ENCODE data around the gene RPTOR. TPM values are rescaled to one million over a fixed set of nuclear protein-coding genes. Genes with fewer than 3 reads are reported as not detected.
"Not testable (repeated sequence)": the region's sequence is repeated elsewhere in the genome, so short reads cannot be mapped to it uniquely, and the experiment has no call there.

Gene RPTOR
- 63.5 and 66.7 TPM in 2 replicates for total RNA-seq

- Mint-ChIP-seq H3K9me3 (no peaks in the 10 kb centered on the region), H3K4me3 (peak within 1 kb of the TSS; percentile 93), H3K27ac (peak within 1 kb of the TSS; percentile 94), H3K4me1 (ENCODE audit: low read depth) (peaks cover 32% of the 10 kb centered on the region), H3K36me3 (ENCODE audit: low read depth) (peaks cover 2% of the 10 kb centered on the region), H3K27me3 (ENCODE audit: insufficient read depth) (peaks cover 5% of the 10 kb centered on the region)
- DNase-seq (ENCODE audit: low spot score): peak; percentile 85
- intact Hi-C loops (cut with micrococcal nuclease): loop anchor here (2.0 to 5.0 kb wide), 2 partner anchors 68 to 90 kb away; partner anchors contain the start of gene NPTX1
Measured at GRCh38 chr17:80544655-80545498, at the start of gene RPTOR. TSS of gene RPTOR (plus strand) at chr17:80544838. CDS start at chr17:80545630, 792 bp downstream.

GRCh38 chr17:80497726-80498241 lies 46.9 kb upstream of the RPTOR start:
- no peak overlapping the region for H3K27ac Mint-ChIP-seq
- H3K9me3 Mint-ChIP-seq: no peaks in the 10 kb centered on the region
- H3K4me1 Mint-ChIP-seq (ENCODE audit: low read depth): peaks cover 11% of the 10 kb centered on the region
- intact Hi-C loops (cut with micrococcal nuclease): no loop called here
- H3K36me3 Mint-ChIP-seq (ENCODE audit: low read depth): no peaks in the 10 kb centered on the region
- no peak for DNase-seq (ENCODE audit: low spot score)
- H3K27me3 Mint-ChIP-seq (ENCODE audit: insufficient read depth): peaks cover 21% of the 10 kb centered on the region
- H3K4me3 Mint-ChIP-seq: no peak overlapping the region

- Mint-ChIP-seq H3K27ac (no peak overlapping the region), H3K27me3 (ENCODE audit: insufficient read depth) (peaks cover 21% of the 10 kb centered on the region), H3K4me1 (ENCODE audit: low read depth) (peaks cover 11% of the 10 kb centered on the region), H3K4me3 (no peak overlapping the region), H3K36me3 (ENCODE audit: low read depth) (no peaks in the 10 kb centered on the region), H3K9me3 (no peaks in the 10 kb centered on the region)
- no peak for DNase-seq (ENCODE audit: low spot score)
- intact Hi-C loops (cut with micrococcal nuclease): no loop called here
Measured at GRCh38 chr17:80498242-80498919, 46.3 kb upstream of the RPTOR start.

DNA sequence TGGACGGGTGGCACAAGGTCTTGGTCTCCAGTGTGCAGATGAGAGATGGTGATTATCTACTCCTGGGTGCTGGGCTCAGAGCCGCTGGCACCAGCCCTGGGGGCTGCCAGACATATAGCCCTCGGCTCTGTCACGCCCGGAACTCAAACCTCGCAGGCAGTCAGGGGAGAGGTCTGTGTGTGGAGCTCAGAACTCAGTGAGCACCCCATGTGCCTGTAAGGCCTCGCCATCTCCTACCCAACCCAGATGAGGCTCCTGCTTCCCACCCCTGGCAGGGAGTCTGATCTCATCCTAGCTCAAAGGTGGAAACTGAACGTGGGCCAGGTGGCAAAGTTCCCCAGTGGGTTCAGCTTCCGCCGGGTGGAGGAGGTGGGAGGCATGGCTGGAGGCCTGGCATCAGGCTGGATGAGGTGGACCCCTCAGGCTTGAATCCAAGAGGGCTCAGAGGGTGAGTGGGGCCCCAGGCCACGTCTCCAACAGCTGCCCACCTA lies 45.7 kb upstream of the RPTOR start:
- Mint-ChIP-seq H3K36me3 (ENCODE audit: low read depth) (no peaks in the 10 kb centered on the region), H3K27ac (no peak overlapping the region), H3K9me3 (no peaks in the 10 kb centered on the region), H3K4me3 (no peak overlapping the region), H3K4me1 (ENCODE audit: low read depth) (peaks cover 11% of the 10 kb centered on the region), H3K27me3 (ENCODE audit: insufficient read depth) (peaks cover 24% of the 10 kb centered on the region)
- no peak for DNase-seq (ENCODE audit: low spot score)
- intact Hi-C loops (cut with micrococcal nuclease): no loop called here

DNA sequence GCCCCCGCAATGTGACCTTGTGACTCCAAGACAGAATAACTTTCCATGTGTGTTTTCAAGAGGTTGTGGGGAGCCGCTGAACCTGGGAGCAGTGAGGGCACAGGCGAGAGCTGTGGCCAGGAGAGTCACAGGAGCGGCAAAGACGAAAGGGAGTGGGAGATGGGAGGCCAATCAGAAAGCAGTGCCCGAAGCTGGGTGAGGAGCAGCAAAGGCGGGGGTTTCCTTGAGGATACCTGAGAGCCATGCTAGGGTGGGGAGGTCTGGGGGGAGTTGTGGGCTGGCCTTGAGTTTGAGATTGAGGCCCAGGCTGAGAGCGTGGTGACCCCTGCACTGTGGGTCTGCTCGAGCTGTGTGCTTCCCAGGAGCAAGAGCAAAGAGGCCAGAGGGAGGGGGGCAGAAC lies 45.1 kb upstream of the RPTOR start:
- peaks cover 11% of the 10 kb centered on the region for H3K4me1 Mint-ChIP-seq (ENCODE audit: low read depth)
- no peaks in the 10 kb centered on the region for H3K36me3 Mint-ChIP-seq (ENCODE audit: low read depth)
- peaks cover 28% of the 10 kb centered on the region for H3K27me3 Mint-ChIP-seq (ENCODE audit: insufficient read depth)
- no peak for DNase-seq (ENCODE audit: low spot score)
- intact Hi-C loops (cut with micrococcal nuclease): no loop called here
- no peak overlapping the region for H3K4me3 Mint-ChIP-seq
- no peak overlapping the region for H3K27ac Mint-ChIP-seq
- no peaks in the 10 kb centered on the region for H3K9me3 Mint-ChIP-seq

- Mint-ChIP-seq H3K36me3 (ENCODE audit: low read depth) (no peaks in the 10 kb centered on the region), H3K27me3 (ENCODE audit: insufficient read depth) (peaks cover 34% of the 10 kb centered on the region), H3K4me3 (no peak overlapping the region), H3K9me3 (no peaks in the 10 kb centered on the region), H3K4me1 (ENCODE audit: low read depth) (peaks cover 11% of the 10 kb centered on the region), H3K27ac (no peak overlapping the region)
- DNase-seq (ENCODE audit: low spot score): no peak
- intact Hi-C loops (cut with micrococcal nuclease): no loop called here
Measured at GRCh38 chr17:80499961-80500665, 44.5 kb upstream of the RPTOR start.

- Mint-ChIP-seq H3K4me3 (no peak overlapping the region), H3K27me3 (ENCODE audit: insufficient read depth) (peaks cover 24% of the 10 kb centered on the region), H3K9me3 (no peaks in the 10 kb centered on the region), H3K36me3 (ENCODE audit: low read depth) (no peaks in the 10 kb centered on the region), H3K27ac (no peak overlapping the region), H3K4me1 (ENCODE audit: low read depth) (peaks cover 10% of the 10 kb centered on the region)
- intact Hi-C loops (cut with micrococcal nuclease): no loop called here
- no peak for DNase-seq (ENCODE audit: low spot score)
Measured at GRCh38 chr17:80501741-80502577, 42.7 kb upstream of the RPTOR start.

DNA sequence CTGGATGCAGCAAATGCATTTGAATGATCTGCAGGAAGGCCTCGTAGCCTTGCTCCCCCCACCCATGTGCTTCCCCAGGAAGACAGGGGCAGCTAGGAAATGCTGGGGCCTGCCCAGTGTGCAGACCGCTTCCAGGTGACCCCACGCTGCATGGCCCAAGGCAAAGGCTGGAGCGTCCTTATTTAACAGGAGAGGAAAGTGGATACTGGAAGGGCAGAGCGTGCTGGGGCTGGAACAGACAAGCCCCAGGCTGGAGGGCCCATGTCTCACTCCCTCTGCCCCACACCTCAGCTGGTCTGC lies 42.1 kb upstream of the RPTOR start:
- peaks cover 5% of the 10 kb centered on the region for H3K4me1 Mint-ChIP-seq (ENCODE audit: low read depth)
- no peak overlapping the region for H3K4me3 Mint-ChIP-seq
- no peak for DNase-seq (ENCODE audit: low spot score)
- no peaks in the 10 kb centered on the region for H3K9me3 Mint-ChIP-seq
- intact Hi-C loops (cut with micrococcal nuclease): no loop called here
- H3K27me3 Mint-ChIP-seq (ENCODE audit: insufficient read depth): peaks cover 22% of the 10 kb centered on the region
- no peaks in the 10 kb centered on the region for H3K36me3 Mint-ChIP-seq (ENCODE audit: low read depth)
- no peak overlapping the region for H3K27ac Mint-ChIP-seq

GRCh38 chr17:80503031-80503430 lies 41.6 kb upstream of the RPTOR start:
- peaks cover 19% of the 10 kb centered on the region for H3K27me3 Mint-ChIP-seq (ENCODE audit: insufficient read depth)
- no peaks in the 10 kb centered on the region for H3K4me1 Mint-ChIP-seq (ENCODE audit: low read depth)
- H3K9me3 Mint-ChIP-seq: no peaks in the 10 kb centered on the region
- DNase-seq (ENCODE audit: low spot score): no peak
- no peaks in the 10 kb centered on the region for H3K36me3 Mint-ChIP-seq (ENCODE audit: low read depth)
- no peak overlapping the region for H3K4me3 Mint-ChIP-seq
- intact Hi-C loops (cut with micrococcal nuclease): no loop called here
- no peak overlapping the region for H3K27ac Mint-ChIP-seq

DNA sequence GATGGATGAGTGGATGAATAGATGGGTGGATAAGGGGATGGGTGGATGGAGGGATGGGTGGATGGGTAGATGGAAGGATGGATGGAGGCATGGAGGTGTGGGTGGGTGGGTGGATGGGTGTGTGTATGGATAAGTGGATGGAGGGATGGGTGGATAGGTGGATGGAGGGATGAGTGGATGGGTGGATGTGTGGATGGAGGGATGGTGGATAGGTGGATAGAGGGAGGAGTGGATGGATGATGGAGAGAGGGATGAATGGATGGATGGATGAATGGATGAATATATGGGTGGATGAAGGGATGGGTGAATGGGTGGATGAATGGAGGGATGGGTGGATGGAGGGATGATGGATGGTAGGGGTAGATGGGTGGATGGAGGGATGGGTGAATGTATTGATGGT lies 40.7 kb upstream of the RPTOR start:
- Mint-ChIP-seq H3K27me3 (ENCODE audit: insufficient read depth) (peaks cover 19% of the 10 kb centered on the region), H3K4me3 (no peak overlapping the region), H3K27ac (no peak overlapping the region), H3K4me1 (ENCODE audit: low read depth) (no peaks in the 10 kb centered on the region), H3K9me3 (no peaks in the 10 kb centered on the region), H3K36me3 (ENCODE audit: low read depth) (no peaks in the 10 kb centered on the region)
- intact Hi-C loops (cut with micrococcal nuclease): no loop called here
- DNase-seq (ENCODE audit: low spot score): no peak

GRCh38 chr17:80504686-80505413 lies 39.8 kb upstream of the RPTOR start:
- Mint-ChIP-seq H3K36me3 (ENCODE audit: low read depth) (no peaks in the 10 kb centered on the region), H3K27me3 (ENCODE audit: insufficient read depth) (peaks cover 16% of the 10 kb centered on the region), H3K27ac (no peak overlapping the region), H3K9me3 (no peaks in the 10 kb centered on the region), H3K4me1 (ENCODE audit: low read depth) (no peaks in the 10 kb centered on the region), H3K4me3 (no peak overlapping the region)
- intact Hi-C loops (cut with micrococcal nuclease): no loop called here
- DNase-seq (ENCODE audit: low spot score): no peak

GRCh38 chr17:80507177-80507576 lies 37.5 kb upstream of the RPTOR start:
- H3K4me3 Mint-ChIP-seq; intact Hi-C loops (cut with micrococcal nuclease); DNase-seq (ENCODE audit: low spot score); H3K9me3 Mint-ChIP-seq; H3K27ac Mint-ChIP-seq; H3K36me3 Mint-ChIP-seq (ENCODE audit: low read depth); H3K4me1 Mint-ChIP-seq (ENCODE audit: low read depth): not testable (repeated sequence)
- H3K27me3 Mint-ChIP-seq (ENCODE audit: insufficient read depth): peaks cover 16% of the 10 kb centered on the region

All from activated T-helper 1 cell treated with anti-CD3 and anti-CD28 coated beads, Interleukin-12 subunit alpha, Interleukin-12 subunit beta, Interleukin-2, Interleukin-4 antibody, amounts not matched to agents 30 ng/mL and 10 ng/mL and 1 ng/mL, durations not matched to agents 14 hours and 24 hours and 36 hours (primary cell).